HCT116 (cell line): ENCODE data around the gene SLAMF6. TPM values are rescaled to one million over a fixed set of nuclear protein-coding genes. Genes with fewer than 3 reads are reported as not detected.

Experiments
- ATAC-seq: fragments of 200-7000 bp; cut with Tn5 transposase; 2 replicates; pipeline ENCODE4 v1.9.1; 2020; ENCODE audit warnings: mild to moderate bottlenecking, moderate library complexity
- BruUV-seq: library from RNA; stranded (reverse); fragments of 400-500 nt; replicated peaks from 2 replicates; lab custom pipeline; 2021; lab: Mats Ljungman, UMichigan
- CTCF ChIA-PET: fragments of 300-600 bp; sonication (Branson Sonifier 250); formaldehyde crosslinking; loops from one replicate; lab custom pipeline; 2021; ENCODE audit warnings: antibody characterized with exemption; lab: Charles Lee
- POLR2A ChIA-PET: fragments of 300-600, 350-600 bp; sonication (Branson Sonifier 250); formaldehyde crosslinking; loops from one replicate; lab custom pipeline; 2021; ENCODE audit warnings: antibody characterized with exemption; lab: Charles Lee
- RAD21 ChIA-PET, 2 experiments: fragments of 300-600 bp; sonication (Branson Sonifier 250); formaldehyde crosslinking; loops; one replicate each; lab custom pipeline; 2023; ENCODE audit warnings: low total read pairs in 2 of 2; ENCODE audit not compliant: uncharacterized antibody in 2 of 2, unreplicated experiment in 2 of 2, low non-redundant PET in 1 of 2; lab: Charles Lee
- DNase-seq: peaks from one replicate; pipeline ENCODE4 v3.0.0-alpha.2; 2010; ENCODE audit warnings: low read depth, low spot score
- H2AFZ ChIP-seq: fragments of 200-600 bp; shearing (Covaris generic), sonication (generic); 2 replicates; pipeline ENCODE4 v1.6.1; 2017; ENCODE audit warnings: low read depth, mixed run types, mixed read lengths, antibody characterized with exemption, low read length; ENCODE audit not compliant: poor library complexity, severe bottlenecking
- H3K27ac ChIP-seq: 2 replicates; pipeline ENCODE4 v1.5.1; 2012; ENCODE audit warnings: low read depth, low read length
- H3K27me3 ChIP-seq: fragments of 200-600 bp; sonication (generic); 2 replicates; pipeline ENCODE4 v1.6.1; 2016; ENCODE audit warnings: mixed run types, low read length, mixed read lengths; ENCODE audit not compliant: insufficient read depth
- H3K36me3 ChIP-seq, 2 experiments: fragments of 200-500 bp in 1 of 2; fragments of 200-600 bp in 1 of 2; sonication (Bioruptor generic) in 1 of 2; sonication (generic) in 1 of 2; 2 replicates each; pipeline versions ENCODE4 v1.5.1 to v1.6.1; 2014 to 2016; ENCODE audit warnings: low read length in 2 of 2, inconsistent platforms in 1 of 2, mixed read lengths in 1 of 2, mixed run types in 1 of 2; ENCODE audit not compliant: insufficient read depth in 2 of 2, control insufficient read depth in 1 of 2
- H3K4me1 ChIP-seq, 2 experiments: fragments of 200-600 bp in 1 of 2; sonication (generic) in 1 of 2; 2 replicates each; pipeline versions ENCODE4 v1.5.1 to v1.6.1; 2012 to 2017; ENCODE audit warnings: low read length in 2 of 2, inconsistent platforms in 1 of 2, mild to moderate bottlenecking in 1 of 2, mixed read lengths in 1 of 2, mixed run types in 1 of 2, moderate library complexity in 1 of 2; ENCODE audit not compliant: insufficient read depth in 2 of 2, control insufficient read depth in 1 of 2
- H3K4me2 ChIP-seq: fragments of 200-600 bp; sonication (generic); 2 replicates; pipeline ENCODE4 v1.6.1; 2017; ENCODE audit warnings: mixed run types, low read length, mixed read lengths
- H3K4me3 ChIP-seq, 2 experiments: fragments of 200-600 bp in 1 of 2; sonication (generic) in 1 of 2; replicated peaks in 1 of 2; 2 replicates each; pipeline ENCODE4 v1.5.1; 2011 to 2016; ENCODE audit warnings: low read length in 2 of 2, control low read depth in 1 of 2, low read depth in 1 of 2, mild to moderate bottlenecking in 1 of 2, mixed read lengths in 1 of 2, mixed run types in 1 of 2
- H3K79me2 ChIP-seq: fragments of 200-600 bp; sonication (generic); 2 replicates; pipeline ENCODE4 v1.6.1; 2017; ENCODE audit warnings: mild to moderate bottlenecking, mixed run types, low read length, moderate library complexity, mixed read lengths; ENCODE audit not compliant: insufficient read depth
- H3K9ac ChIP-seq: fragments of 200-600 bp; sonication (generic); 2 replicates; pipeline ENCODE4 v1.6.1; 2016; ENCODE audit warnings: low read length, mixed read lengths
- H3K9me2 ChIP-seq: fragments of 200-600 bp; sonication (generic), shearing (Covaris generic); 2 replicates; pipeline ENCODE4 v1.6.1; 2017; ENCODE audit warnings: mixed run types, mild to moderate bottlenecking, moderate library complexity; ENCODE audit not compliant: insufficient read depth
- H3K9me3 ChIP-seq, 2 experiments: fragments of 200-500 bp in 1 of 2; fragments of 200-600 bp in 1 of 2; sonication (Bioruptor generic) in 1 of 2; sonication (generic) in 1 of 2; 2 replicates each; pipeline ENCODE4 v1.6.1; 2014 to 2017; ENCODE audit warnings: low read length in 2 of 2, mixed read lengths in 2 of 2, inconsistent platforms in 1 of 2, low read depth in 1 of 2, mild to moderate bottlenecking in 1 of 2, mixed run types in 1 of 2, moderate library complexity in 1 of 2; ENCODE audit not compliant: control insufficient read depth in 1 of 2, insufficient read depth in 1 of 2
- H4K20me1 ChIP-seq: fragments of 200-600 bp; sonication (generic), shearing (Covaris generic); 2 replicates; pipeline ENCODE4 v1.6.1; 2017; ENCODE audit warnings: mixed run types, mild to moderate bottlenecking, moderate library complexity; ENCODE audit not compliant: insufficient read depth
- CBX3 ChIP-seq: IDR thresholded peaks from 2 replicates; pipeline ENCODE4 v1.6.1; 2012; ENCODE audit warnings: low read depth
- CTCF ChIP-seq, 3 experiments: fragments of 200-600 bp in 1 of 3; sonication (generic) in 1 of 3; IDR thresholded peaks in 2 of 3; conservative IDR thresholded peaks in 1 of 3; 2 replicates each; pipeline ENCODE4 v1.5.1; 2012 to 2017; ENCODE audit warnings: low read depth in 2 of 3, low read length in 2 of 3, antibody characterized with exemption in 1 of 3, borderline replicate concordance in 1 of 3, control low read depth in 1 of 3, mild to moderate bottlenecking in 1 of 3, mixed read lengths in 1 of 3, mixed run types in 1 of 3, moderate library complexity in 1 of 3; ENCODE audit not compliant: insufficient read depth in 1 of 3
- EGR1 ChIP-seq: IDR thresholded peaks from 2 replicates; pipeline ENCODE4 v1.6.1; 2012; ENCODE audit warnings: low read depth
- EZH2 ChIP-seq: fragments of 200-600 bp; sonication (generic); IDR thresholded peaks from 2 replicates; pipeline ENCODE4 v1.6.1; 2017; ENCODE audit warnings: antibody characterized with exemption, mixed run types
- FOSL1 ChIP-seq: IDR thresholded peaks from 2 replicates; pipeline ENCODE4 v1.6.1; 2012; ENCODE audit warnings: low read depth
- JUND ChIP-seq: IDR thresholded peaks from 2 replicates; pipeline ENCODE4 v1.6.1; 2012
- MAX ChIP-seq: IDR thresholded peaks from 2 replicates; pipeline ENCODE4 v1.6.1; 2012
- POLR2AphosphoS5 ChIP-seq: IDR thresholded peaks from 2 replicates; pipeline ENCODE4 v1.6.1; 2011; ENCODE audit warnings: mild to moderate bottlenecking, low read depth, low read length, moderate library complexity
- RAD21 ChIP-seq: IDR thresholded peaks from 2 replicates; pipeline ENCODE4 v1.6.1; 2012; ENCODE audit warnings: low read depth, mild to moderate bottlenecking
- SIN3A ChIP-seq: IDR thresholded peaks from 2 replicates; pipeline ENCODE4 v1.6.1; 2012; ENCODE audit warnings: low read depth
- SP1 ChIP-seq: IDR thresholded peaks from 2 replicates; pipeline ENCODE4 v1.6.1; 2012; ENCODE audit warnings: low read depth
- SRF ChIP-seq: IDR thresholded peaks from 2 replicates; pipeline ENCODE4 v1.6.1; 2012; ENCODE audit warnings: low read depth
- TCF7L2 ChIP-seq: IDR thresholded peaks from 2 replicates; pipeline ENCODE4 v1.7.0; 2011; ENCODE audit warnings: borderline replicate concordance, inconsistent platforms; ENCODE audit not compliant: insufficient read depth, insufficient read length; ENCODE audit errors: extremely low read depth
- YY1 ChIP-seq: IDR thresholded peaks from 2 replicates; pipeline ENCODE4 v1.6.1; 2011; ENCODE audit warnings: low read length, low read depth, moderate library complexity, mild to moderate bottlenecking; ENCODE audit not compliant: insufficient replicate concordance; ENCODE audit errors: extremely low read depth
- ZFX ChIP-seq: fragments of 450-650 bp; IDR thresholded peaks from 2 replicates; pipeline ENCODE4 v1.6.1; 2017
- ZNF274 ChIP-seq: fragments of 200-500 bp; sonication (Bioruptor generic); IDR thresholded peaks from 2 replicates; pipeline ENCODE4 v1.6.1; 2014; ENCODE audit warnings: mild to moderate bottlenecking, low read depth, low read length, inconsistent platforms
- intact Hi-C: fragments of 100-400 bp; cut with micrococcal nuclease; formaldehyde crosslinking; loops from 2 replicates; pipeline ENCODE4 v1.10.0; 2022
- total RNA-seq: library from RNA; stranded (reverse); gene quantifications from one replicate; pipeline ENCODE4 v1.2.1, GENCODE V29; 2021; ENCODE audit not compliant: unreplicated experiment
- TF ChIP-seq, protein P1 (sequence below): IDR thresholded peaks from 2 replicates; pipeline ENCODE4 v1.6.1; 2011; ENCODE audit warnings: mild to moderate bottlenecking, low read length, moderate library complexity; ENCODE audit not compliant: insufficient replicate concordance; ENCODE audit errors: extremely low read depth
- TF ChIP-seq, protein P2 (sequence below): IDR thresholded peaks from 2 replicates; pipeline ENCODE4 v1.6.1; 2012
- TF ChIP-seq, protein P3 (sequence below): IDR thresholded peaks from 2 replicates; pipeline ENCODE4 v1.6.1; 2012; ENCODE audit warnings: low read depth

SLAMF6 gene
- total RNA-seq, 1 experiment from 2014 or later = not detected

GRCh38 chr1:160560806-160561205, 37.8 kb upstream of the SLAMF6 start:
- Histone ChIP-seq H3K79me2 (no peaks in the 10 kb centered on the region), H3K9ac (no peak overlapping the region), H3K27me3 (no peaks in the 10 kb centered on the region), H3K9me3 (no peaks in the 10 kb centered on the region), H3K27ac (no peak overlapping the region), H3K4me3 (no peak overlapping the region), H2AFZ (no peak overlapping the region), H3K36me3 (no peaks in the 10 kb centered on the region), H3K9me2 (no peaks in the 10 kb centered on the region), H3K4me1 (no peaks in the 10 kb centered on the region), H4K20me1 (no peaks in the 10 kb centered on the region), H3K4me2 (no peak overlapping the region)
- no peak for ATAC-seq
- intact Hi-C loops = no loop called here
- TF ChIP-seq JUND (no peak), SRF (no peak), ZFX (no peak), SP1 (no peak), RAD21 (no peak), ZNF274 (no peak), POLR2AphosphoS5 (no peak), EZH2 (no peak), CBX3 (no peak), EGR1 (no peak), FOSL1 (no peak), CTCF (IDR thresholded peaks at IDR 0.05 in 2 of 3, conservative IDR thresholded peaks at IDR 0.05 in 1 of 3; ENCODE audit: borderline replicate concordance in 1 of 3, insufficient read depth in 1 of 3, low read depth in 2 of 3, low read length in 2 of 3) (no peak), YY1 (no peak), SIN3A (no peak), TCF7L2 (no peak), MAX (no peak)
- TF ChIP-seq, protein P1, sequence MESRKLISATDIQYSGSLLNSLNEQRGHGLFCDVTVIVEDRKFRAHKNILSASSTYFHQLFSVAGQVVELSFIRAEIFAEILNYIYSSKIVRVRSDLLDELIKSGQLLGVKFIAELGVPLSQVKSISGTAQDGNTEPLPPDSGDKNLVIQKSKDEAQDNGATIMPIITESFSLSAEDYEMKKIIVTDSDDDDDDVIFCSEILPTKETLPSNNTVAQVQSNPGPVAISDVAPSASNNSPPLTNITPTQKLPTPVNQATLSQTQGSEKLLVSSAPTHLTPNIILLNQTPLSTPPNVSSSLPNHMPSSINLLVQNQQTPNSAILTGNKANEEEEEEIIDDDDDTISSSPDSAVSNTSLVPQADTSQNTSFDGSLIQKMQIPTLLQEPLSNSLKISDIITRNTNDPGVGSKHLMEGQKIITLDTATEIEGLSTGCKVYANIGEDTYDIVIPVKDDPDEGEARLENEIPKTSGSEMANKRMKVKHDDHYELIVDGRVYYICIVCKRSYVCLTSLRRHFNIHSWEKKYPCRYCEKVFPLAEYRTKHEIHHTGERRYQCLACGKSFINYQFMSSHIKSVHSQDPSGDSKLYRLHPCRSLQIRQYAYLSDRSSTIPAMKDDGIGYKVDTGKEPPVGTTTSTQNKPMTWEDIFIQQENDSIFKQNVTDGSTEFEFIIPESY = no peak
- TF ChIP-seq, protein P2, sequence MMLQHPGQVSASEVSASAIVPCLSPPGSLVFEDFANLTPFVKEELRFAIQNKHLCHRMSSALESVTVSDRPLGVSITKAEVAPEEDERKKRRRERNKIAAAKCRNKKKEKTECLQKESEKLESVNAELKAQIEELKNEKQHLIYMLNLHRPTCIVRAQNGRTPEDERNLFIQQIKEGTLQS = no peak
- TF ChIP-seq, protein P3, sequence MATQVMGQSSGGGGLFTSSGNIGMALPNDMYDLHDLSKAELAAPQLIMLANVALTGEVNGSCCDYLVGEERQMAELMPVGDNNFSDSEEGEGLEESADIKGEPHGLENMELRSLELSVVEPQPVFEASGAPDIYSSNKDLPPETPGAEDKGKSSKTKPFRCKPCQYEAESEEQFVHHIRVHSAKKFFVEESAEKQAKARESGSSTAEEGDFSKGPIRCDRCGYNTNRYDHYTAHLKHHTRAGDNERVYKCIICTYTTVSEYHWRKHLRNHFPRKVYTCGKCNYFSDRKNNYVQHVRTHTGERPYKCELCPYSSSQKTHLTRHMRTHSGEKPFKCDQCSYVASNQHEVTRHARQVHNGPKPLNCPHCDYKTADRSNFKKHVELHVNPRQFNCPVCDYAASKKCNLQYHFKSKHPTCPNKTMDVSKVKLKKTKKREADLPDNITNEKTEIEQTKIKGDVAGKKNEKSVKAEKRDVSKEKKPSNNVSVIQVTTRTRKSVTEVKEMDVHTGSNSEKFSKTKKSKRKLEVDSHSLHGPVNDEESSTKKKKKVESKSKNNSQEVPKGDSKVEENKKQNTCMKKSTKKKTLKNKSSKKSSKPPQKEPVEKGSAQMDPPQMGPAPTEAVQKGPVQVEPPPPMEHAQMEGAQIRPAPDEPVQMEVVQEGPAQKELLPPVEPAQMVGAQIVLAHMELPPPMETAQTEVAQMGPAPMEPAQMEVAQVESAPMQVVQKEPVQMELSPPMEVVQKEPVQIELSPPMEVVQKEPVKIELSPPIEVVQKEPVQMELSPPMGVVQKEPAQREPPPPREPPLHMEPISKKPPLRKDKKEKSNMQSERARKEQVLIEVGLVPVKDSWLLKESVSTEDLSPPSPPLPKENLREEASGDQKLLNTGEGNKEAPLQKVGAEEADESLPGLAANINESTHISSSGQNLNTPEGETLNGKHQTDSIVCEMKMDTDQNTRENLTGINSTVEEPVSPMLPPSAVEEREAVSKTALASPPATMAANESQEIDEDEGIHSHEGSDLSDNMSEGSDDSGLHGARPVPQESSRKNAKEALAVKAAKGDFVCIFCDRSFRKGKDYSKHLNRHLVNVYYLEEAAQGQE = no peak
- RAD21 ChIA-PET = no interaction called here
- CTCF ChIA-PET = no interaction called here
- POLR2A ChIA-PET = no interaction called here
- BruUV-seq = no TSS peak
- no peak for DNase-seq
